ENCODE measurements around the gene ASTN2. TPM values are rescaled to one million over a fixed set of nuclear protein-coding genes. Genes with fewer than 3 reads are reported as not detected.

Gene ASTN2
- total and polyA plus RNA-seq, 12 donors: 1.9 to 11.1 (median 4.0) TPM

DNA sequence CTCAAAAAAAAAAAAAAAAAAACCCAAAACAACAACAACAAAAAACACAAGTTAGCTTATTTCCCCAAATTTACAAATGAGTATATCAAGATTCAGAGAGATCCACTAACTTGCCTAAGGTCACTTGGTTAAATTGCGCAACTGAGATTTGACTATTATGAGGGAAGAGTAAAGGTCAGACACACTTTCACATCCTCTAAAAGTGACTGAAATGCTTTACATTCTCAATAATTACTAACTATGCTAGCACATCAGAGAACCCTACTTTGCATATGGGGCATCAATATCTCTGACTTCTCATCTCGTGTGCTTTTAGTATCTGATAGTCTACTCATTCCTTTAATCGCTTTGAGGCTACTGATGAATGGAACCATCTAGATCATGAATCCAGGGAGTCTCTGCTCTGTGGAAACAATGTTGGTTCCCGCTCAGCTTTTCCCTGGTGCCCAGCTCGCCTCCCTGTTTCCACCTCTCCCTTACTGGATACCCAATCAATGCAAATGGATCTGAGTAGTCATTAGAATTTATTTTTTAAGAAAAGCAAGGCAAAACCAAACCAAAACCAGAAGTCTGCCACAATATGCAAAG, 909.9 kb downstream of the ASTN2 start:
- 87 to 88% methylated on average over 5 of the region's 5 CpGs for WGBS, 2 donors
- DNase-seq (no peak), ATAC-seq (no peak)
- Histone ChIP-seq H3K27ac (no peak overlapping the region), H3K27me3 (no peaks in the 10 kb centered on the region), H3K4me1 (no peaks in the 10 kb centered on the region), H3K4me3 (no peak overlapping the region), H3K36me3 (no peaks in the 10 kb centered on the region), H3K9me3 (peaks cover 0 to 7% (median 0%) of the 10 kb centered on the region in 11 donors)
- TF ChIP-seq, protein P1, sequence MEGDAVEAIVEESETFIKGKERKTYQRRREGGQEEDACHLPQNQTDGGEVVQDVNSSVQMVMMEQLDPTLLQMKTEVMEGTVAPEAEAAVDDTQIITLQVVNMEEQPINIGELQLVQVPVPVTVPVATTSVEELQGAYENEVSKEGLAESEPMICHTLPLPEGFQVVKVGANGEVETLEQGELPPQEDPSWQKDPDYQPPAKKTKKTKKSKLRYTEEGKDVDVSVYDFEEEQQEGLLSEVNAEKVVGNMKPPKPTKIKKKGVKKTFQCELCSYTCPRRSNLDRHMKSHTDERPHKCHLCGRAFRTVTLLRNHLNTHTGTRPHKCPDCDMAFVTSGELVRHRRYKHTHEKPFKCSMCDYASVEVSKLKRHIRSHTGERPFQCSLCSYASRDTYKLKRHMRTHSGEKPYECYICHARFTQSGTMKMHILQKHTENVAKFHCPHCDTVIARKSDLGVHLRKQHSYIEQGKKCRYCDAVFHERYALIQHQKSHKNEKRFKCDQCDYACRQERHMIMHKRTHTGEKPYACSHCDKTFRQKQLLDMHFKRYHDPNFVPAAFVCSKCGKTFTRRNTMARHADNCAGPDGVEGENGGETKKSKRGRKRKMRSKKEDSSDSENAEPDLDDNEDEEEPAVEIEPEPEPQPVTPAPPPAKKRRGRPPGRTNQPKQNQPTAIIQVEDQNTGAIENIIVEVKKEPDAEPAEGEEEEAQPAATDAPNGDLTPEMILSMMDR (IDR thresholded peaks at IDR 0.05): no peak
- intact Hi-C loops (cut with DNase I): no loop called here

DNA sequence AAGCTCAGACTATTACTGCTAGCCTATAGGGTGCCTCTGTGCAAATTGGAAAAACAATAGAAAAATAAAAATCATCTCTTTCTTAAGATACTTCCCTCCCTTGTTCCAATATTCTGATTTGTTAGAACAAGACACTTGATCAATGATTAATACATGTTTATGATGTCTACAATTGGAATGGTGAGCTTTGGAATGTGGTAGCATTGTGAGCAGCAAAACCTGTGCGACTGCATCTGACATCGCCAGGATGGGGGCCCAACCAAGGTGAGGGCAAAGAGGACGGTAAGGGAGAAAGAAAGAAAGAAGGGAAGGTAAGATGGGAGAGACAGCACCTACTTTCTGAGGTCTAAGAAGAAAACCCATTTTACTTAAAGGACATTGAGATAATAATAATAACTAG, 910.8 kb downstream of the ASTN2 start:
- 91 to 92% methylated on average over 3 of the region's 3 CpGs for WGBS, 2 donors
- ATAC-seq: no peak
- Histone ChIP-seq H3K36me3 (no peaks in the 10 kb centered on the region), H3K4me3 (no peak overlapping the region), H3K27ac (no peak overlapping the region), H3K9me3 (peaks cover 0 to 7% (median 0%) of the 10 kb centered on the region in 11 donors), H3K27me3 (no peaks in the 10 kb centered on the region), H3K4me1 (no peaks in the 10 kb centered on the region)
- TF ChIP-seq, protein P1 (IDR thresholded peaks at IDR 0.05): no peak
- no peak for DNase-seq
- intact Hi-C loops (cut with DNase I): no loop called here

DNA sequence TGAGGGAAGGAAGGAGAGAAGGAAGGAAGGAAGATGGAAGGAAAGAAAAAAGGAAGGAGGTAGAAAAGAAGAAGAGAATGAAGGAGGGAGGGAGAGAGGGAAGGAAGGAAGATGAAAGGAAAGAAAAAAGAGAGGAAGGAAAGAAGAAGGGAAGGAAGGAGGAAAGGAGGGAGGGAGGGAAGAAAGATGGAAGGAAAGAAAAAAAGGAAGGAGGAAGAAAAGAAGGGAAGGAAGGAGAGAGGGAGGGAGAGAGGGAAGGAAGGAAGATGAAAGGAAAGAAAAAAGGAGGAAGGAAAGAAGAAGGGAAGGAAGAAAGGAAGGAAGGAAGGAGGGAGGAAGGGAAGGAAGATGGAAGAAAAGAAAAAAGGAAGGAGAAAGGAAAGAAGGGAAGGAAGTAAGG, 912.1 kb downstream of the ASTN2 start:
- Histone ChIP-seq H3K4me1 (peaks cover 0 to under 1% (median 0%) of the 10 kb centered on the region in 9 donors), H3K27ac (no peak overlapping the region), H3K27me3 (no peaks in the 10 kb centered on the region), H3K4me3 (no peak overlapping the region), H3K9me3 (no peaks in the 10 kb centered on the region), H3K36me3 (no peaks in the 10 kb centered on the region)
- TF ChIP-seq, protein P1 (IDR thresholded peaks at IDR 0.05): no peak
- intact Hi-C loops (cut with DNase I): no loop called here
- DNase-seq: no peak
- no peak for ATAC-seq

DNA sequence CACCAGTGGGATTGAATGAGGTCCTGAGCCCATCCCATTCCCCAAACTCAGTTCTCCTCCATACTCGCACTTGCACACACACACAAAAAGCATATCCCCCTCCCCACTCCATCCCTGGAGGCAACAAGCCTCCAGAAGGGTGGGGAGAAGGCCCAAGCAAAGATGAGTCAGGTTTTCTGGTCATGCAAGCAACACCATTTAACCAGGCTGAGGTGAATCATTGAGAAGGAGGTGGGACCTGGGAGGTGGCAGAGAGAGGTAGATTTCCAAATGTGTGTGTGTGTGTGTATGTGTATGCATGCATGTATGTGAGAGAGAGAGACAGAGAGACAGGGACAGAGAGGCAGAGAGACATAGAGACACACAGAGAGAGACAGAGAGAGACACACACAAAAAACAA, 913.0 kb downstream of the ASTN2 start:
- TF ChIP-seq, protein P1 (IDR thresholded peaks at IDR 0.05): no peak
- Histone ChIP-seq H3K4me3 (no peak overlapping the region), H3K4me1 (peaks cover 0 to 9% (median 0%) of the 10 kb centered on the region in 9 donors), H3K36me3 (no peaks in the 10 kb centered on the region), H3K9me3 (no peaks in the 10 kb centered on the region), H3K27me3 (no peaks in the 10 kb centered on the region), H3K27ac (no peak overlapping the region)
- WGBS, 2 donors: 83 to 86% methylated on average over 1 of the region's 1 CpG
- ATAC-seq (no peak), DNase-seq (no peak)
- intact Hi-C loops (cut with DNase I): no loop called here
